Erythroblast (primary cell): ENCODE data around the gene EPB41L1.

Experiments
- DNase-seq, 2 experiments: peaks; one replicate each; lab custom pipeline; 2025; lab: John Stamatoyannopoulos, UW
- GATA1 ChIP-seq: IDR thresholded peaks from 2 replicates; pipeline ENCODE4 v1.6.1; 2011; ENCODE audit warnings: low read depth, mild to moderate bottlenecking, control low read depth, low read length, moderate library complexity
- POLR2A ChIP-seq: IDR thresholded peaks from 2 replicates; pipeline ENCODE4 v1.6.1; 2011; ENCODE audit warnings: mild to moderate bottlenecking, low read length

EPB41L1 gene

DNA sequence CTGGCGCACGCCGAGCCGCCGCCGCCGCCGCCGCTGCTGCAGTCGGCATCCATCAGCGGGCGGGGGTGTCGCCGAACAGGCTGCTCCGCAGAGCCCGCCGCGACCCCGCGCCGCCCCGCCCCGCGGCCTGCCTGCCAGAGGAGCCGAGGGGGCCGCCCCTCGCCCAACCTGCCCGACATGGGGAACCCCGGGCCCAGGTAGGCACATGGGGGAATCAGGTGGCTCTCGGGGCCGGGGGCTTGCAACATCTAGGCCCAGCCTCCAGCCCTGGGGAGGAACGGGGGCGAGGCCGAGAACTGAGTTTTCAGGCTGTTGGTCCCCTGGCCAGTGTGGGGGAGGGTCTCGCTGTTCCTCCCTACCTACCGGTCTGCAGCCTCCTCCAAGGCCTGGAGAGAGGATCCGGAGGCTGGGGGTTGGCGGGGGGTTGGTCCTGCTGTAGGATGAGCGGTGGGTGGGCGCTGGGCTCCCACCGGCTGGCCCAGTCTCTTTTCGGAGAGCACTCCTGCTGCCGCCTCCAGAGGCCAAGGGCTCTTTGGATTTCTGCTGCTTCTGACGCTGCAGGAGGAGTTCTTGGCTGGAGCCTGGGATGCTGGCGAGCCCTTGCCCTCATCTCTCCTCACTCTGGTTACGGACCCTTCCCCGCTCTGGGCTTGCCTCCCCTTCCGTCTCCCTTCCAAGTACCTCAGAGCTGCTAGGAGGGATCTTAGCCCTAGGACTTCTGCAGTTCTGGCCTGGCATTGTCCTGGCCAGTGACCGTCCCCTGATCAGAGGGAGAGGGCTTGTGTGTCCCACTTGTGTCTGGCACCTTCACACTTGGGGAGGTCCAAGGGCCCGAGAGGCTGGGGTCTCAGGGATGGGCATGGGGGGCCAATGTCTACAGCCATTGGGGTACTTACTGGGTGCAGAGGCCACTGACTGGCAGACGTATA, at the start of gene EPB41L1:
EPB41L1 (plus strand) TSS at position 41 of the 929 bp plus-strand sequence. CDS start 19,038 bp downstream, outside the sequence.
- no peak for TF ChIP-seq POLR2A
- no peak for TF ChIP-seq GATA1
- DNase-seq: no peak

- TF ChIP-seq GATA1 (no peak), POLR2A (no peak)
- no peak for DNase-seq
Observed at GRCh38 chr20:36104856-36105255, 49.7 kb upstream of the EPB41L1 start.

DNA sequence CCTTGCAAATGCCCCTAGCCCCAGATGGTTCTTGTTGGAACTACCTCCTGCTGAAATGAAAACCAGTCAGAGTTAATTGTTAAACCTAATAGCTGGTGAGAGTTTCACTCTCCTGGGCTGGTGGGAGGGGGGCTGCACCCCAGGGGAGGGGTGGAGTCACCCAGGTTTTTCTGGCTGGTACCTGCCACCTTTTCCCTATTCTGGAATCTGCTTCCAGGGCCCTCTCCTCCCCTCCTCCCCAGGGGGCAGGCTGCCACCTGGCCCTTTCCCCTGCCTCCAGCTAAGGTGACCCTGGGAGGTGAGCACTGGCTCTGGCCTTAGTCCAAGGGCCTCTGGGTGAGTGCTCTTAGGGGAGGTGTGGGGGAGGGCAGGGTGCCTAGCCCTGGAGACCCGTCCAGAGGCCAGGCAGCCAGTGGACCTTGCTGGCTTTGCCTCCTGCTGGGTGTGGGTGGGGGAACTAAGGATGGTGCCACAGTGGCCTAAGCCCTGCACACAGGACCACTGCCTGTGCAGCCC, 48.8 kb upstream of the EPB41L1 start:
- no peak for TF ChIP-seq POLR2A
- no peak for TF ChIP-seq GATA1
- DNase-seq: no peak

- no peak for DNase-seq
- TF ChIP-seq GATA1: no peak
- no peak for TF ChIP-seq POLR2A
Observed at GRCh38 chr20:36106606-36107005, 47.9 kb upstream of the EPB41L1 start.

GRCh38 chr20:36107881-36108280, 46.7 kb upstream of the EPB41L1 start:
- TF ChIP-seq GATA1 (no peak), POLR2A (no peak)
- no peak for DNase-seq

DNA sequence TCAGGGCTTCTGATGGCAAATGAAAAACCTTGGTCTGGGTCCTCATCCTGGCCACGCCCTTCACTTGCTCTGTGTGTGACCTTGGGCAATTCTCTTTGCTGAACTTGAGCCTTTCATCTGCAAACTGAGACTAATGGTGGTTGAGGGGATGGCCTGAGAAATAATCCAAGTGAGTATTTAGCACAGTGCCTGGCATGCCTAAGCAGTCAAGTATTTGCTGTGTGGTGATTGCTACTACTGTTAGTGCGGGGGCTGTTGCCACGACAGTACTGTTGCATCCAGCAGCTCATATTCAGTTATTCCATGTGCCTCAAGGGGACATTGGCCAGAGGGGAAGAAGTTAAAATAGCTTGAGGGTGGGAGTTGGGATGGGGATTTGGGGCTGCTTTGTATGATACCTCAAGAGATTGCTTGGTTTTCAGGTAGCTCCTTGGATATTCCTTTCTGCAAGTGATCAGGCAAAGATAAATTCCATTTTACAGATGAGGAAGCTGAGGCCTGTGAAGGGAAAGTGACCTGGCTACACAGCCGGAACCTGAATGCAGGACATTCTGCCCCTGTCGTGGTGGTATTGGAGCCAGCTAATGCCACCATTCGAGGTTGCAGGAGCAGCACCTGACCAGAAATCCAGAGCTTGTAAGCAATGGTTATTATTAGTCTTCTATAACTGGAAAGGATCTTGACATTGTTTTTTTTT, 45.1 kb upstream of the EPB41L1 start:
- no peak for DNase-seq
- TF ChIP-seq POLR2A: no peak

DNA sequence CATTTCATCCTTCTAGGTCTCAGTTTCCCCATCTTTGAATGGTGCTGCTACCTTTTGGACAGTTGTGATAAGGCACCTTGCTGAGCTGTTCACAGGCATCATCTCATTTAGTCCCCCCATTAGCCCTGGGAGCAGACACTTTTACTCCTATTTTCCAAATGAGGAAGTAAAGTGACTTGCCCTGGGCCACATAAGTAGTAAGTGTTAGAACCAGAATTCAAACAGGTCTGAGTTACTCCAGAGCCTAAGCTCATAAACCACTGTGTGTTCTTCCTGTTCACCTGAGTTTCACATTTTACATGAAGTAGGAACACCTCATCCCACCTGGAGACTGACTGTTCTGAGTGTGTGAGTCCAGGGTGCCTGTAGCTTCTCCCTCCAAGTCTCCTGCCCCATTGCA, 43.5 kb upstream of the EPB41L1 start:
- TF ChIP-seq POLR2A: no peak
- TF ChIP-seq GATA1: no peak
- no peak for DNase-seq

DNA sequence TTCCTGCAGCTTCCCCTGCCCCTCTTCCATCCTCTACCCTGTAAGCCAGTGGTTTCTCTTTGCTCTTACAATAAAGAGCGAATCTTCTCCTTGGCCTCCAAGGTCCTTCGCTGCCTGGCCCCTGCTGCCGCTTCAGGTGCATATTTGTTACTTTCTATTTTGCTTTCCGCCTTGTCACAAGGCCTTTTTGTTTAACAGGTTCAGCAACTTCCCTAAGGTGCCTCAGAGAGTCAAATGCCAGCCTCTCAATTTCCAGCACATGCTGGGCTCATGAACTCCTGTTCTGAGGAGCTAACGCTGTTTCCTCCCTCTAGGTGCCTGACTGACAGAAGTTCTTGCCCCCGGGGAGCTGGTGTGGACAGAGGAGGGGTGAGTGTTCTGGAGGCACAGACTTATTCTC, 42.4 kb upstream of the EPB41L1 start:
- TF ChIP-seq POLR2A (no peak), GATA1 (no peak)
- DNase-seq: no peak

- TF ChIP-seq POLR2A: no peak
- no peak for TF ChIP-seq GATA1
- no peak for DNase-seq
Observed at GRCh38 chr20:36113036-36113435, 41.5 kb upstream of the EPB41L1 start.

- no peak for DNase-seq
- no peak for TF ChIP-seq POLR2A
- TF ChIP-seq GATA1: no peak
Observed at GRCh38 chr20:36113566-36114250, 40.8 kb upstream of the EPB41L1 start.

- DNase-seq: no peak
- TF ChIP-seq POLR2A (no peak), GATA1 (no peak)
Observed at GRCh38 chr20:36114707-36115106, 39.8 kb upstream of the EPB41L1 start.

GRCh38 chr20:36115925-36116324, 38.6 kb upstream of the EPB41L1 start:
- no peak for DNase-seq
- TF ChIP-seq POLR2A: no peak
- TF ChIP-seq GATA1: no peak

DNA sequence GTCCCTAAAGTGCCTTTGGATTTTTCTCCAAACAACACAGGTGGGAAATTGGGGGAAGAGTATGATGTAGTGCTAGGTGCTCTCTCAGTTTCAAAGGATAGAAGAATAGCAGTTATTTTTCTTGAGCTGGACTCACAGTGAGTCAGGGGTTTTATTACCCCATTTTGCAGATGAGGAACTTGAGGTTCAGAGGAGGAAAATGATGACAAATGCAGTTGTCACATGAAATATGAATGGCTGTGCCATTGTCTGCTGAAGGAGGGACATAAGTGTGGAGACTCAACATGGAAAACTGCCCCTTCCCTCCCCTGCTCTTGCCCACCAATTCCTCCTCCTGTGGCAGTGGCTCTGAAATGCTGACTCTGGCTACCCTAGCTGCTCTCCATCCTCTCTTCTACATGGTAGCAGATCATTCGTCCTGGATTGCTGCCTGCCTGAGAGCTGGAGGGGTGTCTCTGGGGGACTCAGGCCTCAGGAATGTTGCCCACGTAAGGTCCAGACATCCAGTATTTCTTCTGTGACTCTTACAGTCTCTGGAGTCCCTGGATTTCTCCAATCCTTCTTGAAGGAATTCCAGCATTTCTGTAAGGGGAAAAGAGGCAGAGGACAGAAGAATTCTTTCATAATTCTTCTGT, 37.6 kb upstream of the EPB41L1 start:
- no peak for TF ChIP-seq GATA1
- DNase-seq: no peak
